ENCODE results near the gene TTC16. TPM values are rescaled to one million over a fixed set of nuclear protein-coding genes. Genes with fewer than 3 reads are reported as not detected.

TTC16 gene
- total RNA-seq, 6 experiments from 2014 or later: 0.05 to 0.12 TPM; not detected in 4

- Histone ChIP-seq H3K4me3 (no peak overlapping the region), H3K27ac (no peak overlapping the region), H3K27me3 (no peaks in the 10 kb centered on the region), H3K36me3 (no peaks in the 10 kb centered on the region), H3K9me3 (no peaks in the 10 kb centered on the region), H3K4me1 (peaks cover 0 to 6% (median 3%) of the 10 kb centered on the region in 4 donors)
- DNase-seq (no peak), ATAC-seq (no peak)
- 90% methylated on average over 4 of the region's 5 CpGs for WGBS (ENCODE audit: insufficient coverage, low coverage, low lambda C conversion rate, missing lambda C conversion rate)
- intact Hi-C loops (cut with DNase I): no loop called here
- no peak for TF ChIP-seq POLR2A (IDR thresholded peaks at IDR 0.05)
- TF ChIP-seq CTCF (IDR thresholded peaks at IDR 0.05): no peak
Observed at GRCh38 chr9:127772603-127773002, 56.7 kb downstream of the TTC16 start.

- H3K4me3 ChIP-seq: no peak overlapping the region
Observed at GRCh38 chr9:127773272-127773671, 57.4 kb downstream of the TTC16 start.

GRCh38 chr9:127773981-127774380 is 58.1 kb downstream of the TTC16 start:
- no peaks in the 10 kb centered on the region for H3K36me3 ChIP-seq
- peaks cover 0 to 6% (median 3%) of the 10 kb centered on the region in 4 donors for H3K4me1 ChIP-seq
- H3K27ac ChIP-seq: no peak overlapping the region
- no peak for ATAC-seq
- intact Hi-C loops (cut with DNase I): no loop called here
- H3K27me3 ChIP-seq: no peaks in the 10 kb centered on the region
- TF ChIP-seq CTCF (IDR thresholded peaks at IDR 0.05) (no peak), POLR2A (IDR thresholded peaks at IDR 0.05) (no peak)
- no peaks in the 10 kb centered on the region for H3K9me3 ChIP-seq
- no peak for DNase-seq
- 72% methylated on average over 6 of the region's 10 CpGs for WGBS (ENCODE audit: insufficient coverage, low coverage, low lambda C conversion rate, missing lambda C conversion rate)
- no peak overlapping the region for H3K4me3 ChIP-seq

More at GRCh38 chr9:127773272-127773671, 57.4 kb downstream of the TTC16 start:
- Histone ChIP-seq H3K4me1 (peaks cover 0 to 6% (median 3%) of the 10 kb centered on the region in 4 donors), H3K27ac (no peak overlapping the region), H3K9me3 (no peaks in the 10 kb centered on the region), H3K36me3 (no peaks in the 10 kb centered on the region), H3K27me3 (no peaks in the 10 kb centered on the region)
- WGBS (ENCODE audit: insufficient coverage, low coverage, low lambda C conversion rate, missing lambda C conversion rate): 83% methylated on average over 3 of the region's 3 CpGs
- intact Hi-C loops (cut with DNase I): no loop called here
- DNase-seq (no peak), ATAC-seq (no peak)
- TF ChIP-seq POLR2A (IDR thresholded peaks at IDR 0.05) (no peak), CTCF (IDR thresholded peaks at IDR 0.05) (no peak)

GRCh38 chr9:127776195-127776923 is 60.5 kb downstream of the TTC16 start:
- DNase-seq: no peak
- H3K4me3 ChIP-seq: peak overlapping the region in 1 of 3 donors; percentile 14
- no peak overlapping the region for H3K27ac ChIP-seq
- no peaks in the 10 kb centered on the region for H3K27me3 ChIP-seq
- TF ChIP-seq POLR2A (IDR thresholded peaks at IDR 0.05) (no peak), CTCF (IDR thresholded peaks at IDR 0.05) (no peak)
- ATAC-seq: peak in 1 of 4 donors; percentile 9
- no peaks in the 10 kb centered on the region for H3K36me3 ChIP-seq
- intact Hi-C loops (cut with DNase I): loop anchor here in 1 of 2 donors (5.0 kb wide), 1 partner anchor 184 kb away; no protein-coding TSS in a partner anchor
- H3K9me3 ChIP-seq: no peaks in the 10 kb centered on the region
- WGBS (ENCODE audit: insufficient coverage, low coverage, low lambda C conversion rate, missing lambda C conversion rate): 54% methylated on average over 8 of the region's 15 CpGs
- H3K4me1 ChIP-seq: no peaks in the 10 kb centered on the region
